ENCODE measurements around the gene ARHGEF37. TPM values are rescaled to one million over a fixed set of nuclear protein-coding genes. Genes with fewer than 3 reads are reported as not detected.

Gene ARHGEF37
- total and polyA plus RNA-seq, 9 of the 15 experiments (the other 6 are each of a cell fraction or from before 2014, with no cell fraction given) = 0.01 to 0.27 (median 0.05) TPM

DNA sequence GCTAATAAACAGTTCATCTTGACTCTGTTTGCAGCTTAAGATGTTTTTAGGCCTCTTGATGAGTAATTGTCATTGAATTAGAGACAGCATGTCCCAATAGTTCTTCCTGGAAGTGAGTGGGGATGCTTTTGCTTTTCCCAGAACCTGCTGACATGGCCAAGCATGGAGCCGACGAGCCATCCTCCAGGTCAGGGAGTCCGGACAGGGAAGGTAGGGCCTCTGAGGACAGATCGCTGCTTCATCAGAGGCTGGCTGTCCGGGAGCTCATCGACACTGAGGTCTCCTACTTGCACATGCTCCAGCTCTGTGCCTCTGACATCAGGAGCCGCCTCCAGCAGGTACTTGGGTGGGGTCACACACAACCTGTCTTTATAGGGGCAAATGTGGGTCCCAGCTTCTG, 16.3 kb downstream of the ARHGEF37 start:
- H2AFZ ChIP-seq (ENCODE audit: low read depth, low read length) = no peak overlapping the region; the same call in 1 of the 2 replicates
- DNase-seq (ENCODE audit: extremely low read depth in 1 of 4, low spot score in 3 of 4) (no peak), ATAC-seq (no peak; the same call in 2 of the 3 replicates), FAIRE-seq (no peak)
- in situ Hi-C loops (cut with MboI) (no loop called here), intact Hi-C loops (cut with micrococcal nuclease) (no loop called here)
- H3K79me2 ChIP-seq (ENCODE audit: control insufficient read depth, insufficient read depth, low read length) = no peaks in the 10 kb centered on the region
- ChIA-PET POLR2A (interaction anchor here (1.0 kb wide), 2 partner anchors 11 to 18 kb away, joined by 3 read pairs; no protein-coding TSS in a partner anchor), CTCF (ENCODE audit: low intra/inter-chr PET ratio) (interaction anchor here (0.7 kb wide), 1 partner anchor 229 kb away, joined by 4 read pairs; no protein-coding TSS in a partner anchor)
- H3K4me2 ChIP-seq (ENCODE audit: insufficient read depth, low read length) = no peak overlapping the region
- no peaks in the 10 kb centered on the region for H3K9me1 ChIP-seq (ENCODE audit: control insufficient read depth, insufficient read depth, low read length)
- H3K4me1 ChIP-seq (replicated peaks in 1 of 2; ENCODE audit: control insufficient read depth in 2 of 2, insufficient read depth in 2 of 2, low read length in 2 of 2) = no peaks in the 10 kb centered on the region; a peak in 1 of 5 replicates
- H3K9me3 ChIP-seq (replicated peaks; ENCODE audit: control insufficient read depth, insufficient read depth, low read depth, low read length) = no peaks in the 10 kb centered on the region
- H4K20me1 ChIP-seq (replicated peaks; ENCODE audit: control insufficient read depth, insufficient read depth, low read length) = no peaks in the 10 kb centered on the region
- H3K9ac ChIP-seq (ENCODE audit: insufficient read depth in 1 of 2, low read depth in 2 of 2, low read length in 2 of 2) = no peak overlapping the region
- 36% methylated on average over 7 of the region's 7 CpGs for WGBS (ENCODE audit: insufficient coverage, low coverage, missing lambda C conversion rate)
- peaks cover 0 to 4% of the 10 kb centered on the region in 2 experiments; a peak in 1 of 5 replicates for H3K27me3 ChIP-seq (ENCODE audit: control insufficient read depth in 2 of 2, insufficient read depth in 2 of 2, low read length in 2 of 2)
- H3K36me3 ChIP-seq (ENCODE audit: control insufficient read depth, insufficient read depth, low read length) = no peaks in the 10 kb centered on the region
- no peak for TF ChIP-seq DIDO1 (tag; IDR thresholded peaks at IDR 0.05; ENCODE audit: low read depth)
- TF ChIP-seq, protein P1, sequence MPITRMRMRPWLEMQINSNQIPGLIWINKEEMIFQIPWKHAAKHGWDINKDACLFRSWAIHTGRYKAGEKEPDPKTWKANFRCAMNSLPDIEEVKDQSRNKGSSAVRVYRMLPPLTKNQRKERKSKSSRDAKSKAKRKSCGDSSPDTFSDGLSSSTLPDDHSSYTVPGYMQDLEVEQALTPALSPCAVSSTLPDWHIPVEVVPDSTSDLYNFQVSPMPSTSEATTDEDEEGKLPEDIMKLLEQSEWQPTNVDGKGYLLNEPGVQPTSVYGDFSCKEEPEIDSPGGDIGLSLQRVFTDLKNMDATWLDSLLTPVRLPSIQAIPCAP (CRISPR knock-in tag; IDR thresholded peaks at IDR 0.05; ENCODE audit: borderline replicate concordance) = no peak
- TF ChIP-seq, protein P2, sequence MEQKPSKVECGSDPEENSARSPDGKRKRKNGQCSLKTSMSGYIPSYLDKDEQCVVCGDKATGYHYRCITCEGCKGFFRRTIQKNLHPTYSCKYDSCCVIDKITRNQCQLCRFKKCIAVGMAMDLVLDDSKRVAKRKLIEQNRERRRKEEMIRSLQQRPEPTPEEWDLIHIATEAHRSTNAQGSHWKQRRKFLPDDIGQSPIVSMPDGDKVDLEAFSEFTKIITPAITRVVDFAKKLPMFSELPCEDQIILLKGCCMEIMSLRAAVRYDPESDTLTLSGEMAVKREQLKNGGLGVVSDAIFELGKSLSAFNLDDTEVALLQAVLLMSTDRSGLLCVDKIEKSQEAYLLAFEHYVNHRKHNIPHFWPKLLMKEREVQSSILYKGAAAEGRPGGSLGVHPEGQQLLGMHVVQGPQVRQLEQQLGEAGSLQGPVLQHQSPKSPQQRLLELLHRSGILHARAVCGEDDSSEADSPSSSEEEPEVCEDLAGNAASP (IDR thresholded peaks at IDR 0.05) = no peak
- no peak for TF ChIP-seq HNRNPUL1 (IDR thresholded peaks at IDR 0.05; ENCODE audit: low read length)
- TF ChIP-seq BCL6 (CRISPR knock-in tag; IDR thresholded peaks at IDR 0.05) = no peak
- no peak for TF ChIP-seq CHCHD3 (CRISPR knock-in tag; IDR thresholded peaks at IDR 0.05)
- no peak for TF ChIP-seq POLR2G (IDR thresholded peaks at IDR 0.05; ENCODE audit: low read depth, low read length)
- no peak for TF ChIP-seq TEAD2 (tag; IDR thresholded peaks at IDR 0.05)
- TF ChIP-seq MAFF (IDR thresholded peaks at IDR 0.05; ENCODE audit: low read length) = no peak
- no peak for TF ChIP-seq HNRNPH1 (optimal IDR thresholded peaks at IDR 0.05; ENCODE audit: low read depth, low read length)
- TF ChIP-seq ARNT (IDR thresholded peaks at IDR 0.05) = no peak
- TF ChIP-seq RBM14 (IDR thresholded peaks at IDR 0.05; ENCODE audit: borderline replicate concordance, insufficient read depth, low read depth, low read length) = no peak
- no peak for TF ChIP-seq DPF2 (IDR thresholded peaks at IDR 0.05)
- no peak for TF ChIP-seq SLC30A9 (CRISPR knock-in tag; IDR thresholded peaks at IDR 0.05)
- no peak for TF ChIP-seq ZNF830 (CRISPR knock-in tag; IDR thresholded peaks at IDR 0.05)
- no peak for TF ChIP-seq ZNF696 (CRISPR knock-in tag; conservative IDR thresholded peaks at IDR 0.05)
- BruUV-seq (replicated peaks) = no TSS peak
- H3K27ac ChIP-seq (ENCODE audit: extremely low read depth, low read depth, low read length) = no peak overlapping the region
- H3K4me3 ChIP-seq = no peak overlapping the region

Measured in K562 (cell line).